NK-92 (cell line): ENCODE measurements around the gene C1GALT1C1L.
"Not testable (repeated sequence)": the region's sequence is repeated elsewhere in the genome, so short reads cannot be mapped to it uniquely, and the experiment has no call there.

Source experiments
- DNase-seq: peaks from one replicate; lab custom pipeline; 2025; ENCODE audit not compliant: unreplicated experiment; lab: John Stamatoyannopoulos, UW

C1GALT1C1L gene

GRCh38 chr2:43657241-43657640 is 19.0 kb downstream of the C1GALT1C1L start:
- no peak for DNase-seq

DNA sequence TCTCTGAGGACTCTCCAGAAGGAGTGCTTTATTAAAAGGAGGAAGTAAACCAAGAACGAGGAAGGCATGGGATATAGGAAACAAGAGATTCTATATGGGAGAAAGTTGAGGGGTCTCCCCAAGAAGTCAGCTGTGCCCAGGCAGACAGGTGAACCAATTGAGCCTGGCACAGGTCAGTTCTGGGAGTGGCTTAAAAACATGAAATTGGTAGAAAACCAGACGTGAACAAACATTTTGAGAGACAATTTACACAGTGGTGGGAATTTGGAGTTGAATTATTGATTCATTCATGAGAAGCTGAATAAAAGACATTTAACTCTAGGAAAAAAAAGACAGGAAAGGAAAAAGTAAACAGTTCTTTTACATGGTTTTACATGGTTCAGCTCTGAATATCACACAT is 22.7 kb downstream of the C1GALT1C1L start:
- DNase-seq: no peak

DNA sequence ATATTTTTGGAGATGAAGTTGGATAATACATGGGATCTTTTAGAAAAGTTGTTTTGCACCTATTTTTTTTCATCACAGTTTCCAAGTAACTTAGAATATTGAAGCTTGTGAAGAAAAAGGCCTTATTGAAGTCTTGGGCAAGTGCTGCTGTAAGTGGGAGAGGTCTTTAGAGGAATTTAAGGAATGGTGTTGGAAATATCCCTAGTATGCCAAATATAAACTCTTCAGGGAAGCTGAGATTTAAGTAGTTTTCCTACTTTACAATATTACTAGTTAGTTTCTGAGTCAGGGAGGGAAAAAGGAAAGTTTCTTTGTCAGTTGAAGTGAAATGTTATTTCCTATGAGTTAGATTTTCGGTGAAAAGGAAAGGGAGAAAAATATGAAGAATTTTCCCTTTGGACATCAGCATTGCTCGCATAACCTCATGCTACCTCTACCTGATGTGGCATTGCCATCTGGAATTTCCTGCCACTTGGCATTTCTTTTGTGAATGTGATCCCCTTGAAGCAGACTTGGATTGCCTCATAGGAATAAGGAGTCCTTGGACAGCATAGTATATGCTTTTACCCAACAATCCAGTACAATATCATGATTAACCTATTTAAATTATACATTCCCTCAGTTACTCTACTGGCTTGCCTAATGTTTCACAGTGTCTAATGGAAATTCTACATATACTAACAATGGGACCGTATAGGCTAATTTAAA is 27.1 kb downstream of the C1GALT1C1L start:
- no peak for DNase-seq

DNA sequence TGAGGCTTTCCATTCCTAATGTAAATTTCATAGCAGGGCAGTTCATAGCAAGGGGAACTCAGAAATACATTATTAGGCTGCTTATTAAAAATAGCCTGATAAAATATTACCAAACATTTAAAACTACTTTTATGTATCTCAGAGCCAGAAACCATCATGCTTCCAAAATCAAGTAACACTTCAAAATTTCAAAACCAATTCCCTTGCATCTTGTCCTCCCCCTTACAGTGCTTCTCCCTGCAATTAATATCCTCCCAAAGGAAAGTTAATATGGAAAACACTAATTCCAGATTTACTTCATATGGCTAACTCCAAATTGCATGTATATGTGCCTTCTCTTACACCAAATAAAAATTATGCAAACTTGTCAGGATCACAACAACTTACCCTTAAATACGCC is 32.5 kb downstream of the C1GALT1C1L start:
- no peak for DNase-seq

DNA sequence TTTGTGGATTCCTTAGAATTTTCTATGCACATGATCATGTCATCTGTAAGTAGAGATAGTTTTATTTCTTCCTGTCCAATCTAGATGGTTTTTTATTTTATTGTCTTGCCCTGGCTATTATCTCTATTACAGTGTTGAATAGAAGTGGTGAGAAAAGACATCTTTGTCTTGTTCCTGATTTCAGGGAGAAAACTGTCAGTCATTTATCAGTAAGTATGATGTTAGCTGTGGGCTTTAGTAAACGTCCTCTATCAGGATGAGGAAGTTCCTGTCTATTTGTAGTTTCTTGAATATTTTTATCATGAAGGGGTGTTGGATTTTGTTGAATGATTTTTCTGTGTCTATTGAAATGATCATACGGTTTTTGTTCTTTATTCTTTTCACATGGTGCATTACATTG is 33.9 kb downstream of the C1GALT1C1L start:
- no peak for DNase-seq

DNA sequence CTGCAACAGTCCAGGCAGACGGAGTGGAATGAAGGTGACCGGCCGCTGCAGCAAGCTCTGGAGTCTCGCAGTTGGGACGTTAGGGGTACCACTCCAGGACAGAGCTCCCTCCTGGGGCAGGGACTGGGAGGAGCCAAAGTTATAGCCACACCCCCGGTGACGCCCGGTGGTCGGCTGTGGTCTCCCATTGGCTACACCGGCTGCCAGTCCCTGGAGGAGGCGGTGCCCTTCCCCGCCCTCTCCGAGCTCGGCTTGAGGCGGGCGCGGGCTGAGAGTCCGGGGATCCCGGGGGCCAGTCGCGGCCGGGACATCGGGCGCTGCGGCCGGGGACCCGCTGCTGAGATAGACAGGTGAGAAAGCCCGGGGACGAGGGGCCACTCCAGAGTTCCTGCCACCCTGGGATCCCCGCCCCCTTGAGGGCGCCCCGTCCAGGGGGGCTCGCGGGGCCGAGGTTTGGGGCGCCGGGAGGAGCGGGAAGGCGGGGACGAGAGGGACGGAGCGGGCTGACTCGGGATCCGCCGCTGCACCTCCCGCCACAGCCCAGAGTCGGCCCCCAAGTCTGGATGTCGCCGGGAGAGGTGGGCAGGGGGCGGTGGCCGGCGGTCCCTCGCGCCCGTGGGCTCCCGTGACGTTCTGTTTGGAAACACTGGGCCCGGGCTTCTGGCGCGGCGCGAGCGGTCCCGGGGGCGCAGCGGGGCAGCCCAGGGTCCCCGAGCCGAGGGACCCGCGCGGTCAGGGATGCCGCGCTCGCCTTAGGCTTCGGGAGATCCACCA is 39.0 kb downstream of the C1GALT1C1L start, which contains the start of gene PLEKHH2:
TSS of gene PLEKHH2 (plus strand) at position 231 of the 774 bp plus-strand sequence. CDS start 7,414 bp downstream, outside the sequence.
- peak; percentile 9 for DNase-seq

GRCh38 chr2:43636621-43637020 is 39.6 kb downstream of the C1GALT1C1L start:
- DNase-seq: no peak

GRCh38 chr2:43636153-43636552 is 40.1 kb downstream of the C1GALT1C1L start:
- not testable (repeated sequence) for DNase-seq

- DNase-seq: no peak
Measured at GRCh38 chr2:43634604-43635306, 41.5 kb downstream of the C1GALT1C1L start.

DNA sequence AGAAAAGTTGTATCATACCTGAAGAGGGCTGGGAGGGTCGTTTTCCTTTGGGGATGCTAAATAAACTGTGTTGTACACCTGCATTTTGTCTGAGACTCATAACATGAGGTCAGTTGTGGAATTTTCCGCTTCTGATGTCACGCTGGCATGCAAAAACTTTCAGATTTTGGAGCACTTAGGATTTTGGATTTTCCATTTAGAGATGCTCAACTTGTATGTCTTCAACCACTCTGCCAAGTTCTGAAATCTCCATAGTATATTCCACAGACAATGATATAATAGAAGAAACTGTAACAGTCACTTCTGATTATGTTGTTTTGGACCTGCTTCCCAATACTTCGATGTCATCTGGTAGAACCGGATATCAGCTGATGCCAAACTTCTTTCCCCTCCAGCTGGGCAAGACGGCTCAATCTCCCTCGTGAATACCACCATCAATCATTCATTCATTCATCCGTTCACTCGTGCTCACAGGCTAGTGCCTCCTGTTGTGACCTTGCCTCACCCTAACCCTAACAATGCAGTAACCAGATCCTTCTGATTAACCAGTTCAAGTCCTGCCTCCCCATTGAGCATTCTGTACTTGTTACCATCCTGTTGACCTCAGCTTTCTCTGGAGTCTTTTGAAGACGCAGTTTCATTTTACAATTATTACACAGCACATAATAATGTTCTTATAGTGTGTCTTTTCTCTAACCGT is 44.5 kb downstream of the C1GALT1C1L start:
- no peak for DNase-seq
